Measurements from ENCODE around the gene IRAK2. TPM values are rescaled to one million over a fixed set of nuclear protein-coding genes. Genes with fewer than 3 reads are reported as not detected.

IRAK2 gene
- total and polyA plus RNA-seq, 9 donors = 1.1 to 2.3 (median 1.5) TPM

- DNase-seq = no peak
- no peaks in the 10 kb centered on the region for H3K9me3 ChIP-seq
- peaks cover 1% of the 10 kb centered on the region for H3K4me1 ChIP-seq (ENCODE audit: insufficient read depth)
- no peak overlapping the region for H3K4me3 ChIP-seq
- no peaks in the 10 kb centered on the region for H3K36me3 ChIP-seq
- no peak for TF ChIP-seq POLR2A (IDR thresholded peaks at IDR 0.05)
- no peak for TF ChIP-seq EP300 (IDR thresholded peaks at IDR 0.05)
- TF ChIP-seq CTCF (IDR thresholded peaks at IDR 0.05) = no peak
- H3K27ac ChIP-seq = no peak overlapping the region
- 82 to 90% (median 83%) methylated on average over 25 of the region's 25 CpGs for WGBS, 3 donors
- intact Hi-C loops (cut with DNase I) = no loop called here
- H3K27me3 ChIP-seq = no peaks in the 10 kb centered on the region
Measured at GRCh38 chr3:10136426-10137005, 28.2 kb upstream of the IRAK2 start.

- DNase-seq = no peak
- Histone ChIP-seq H3K27ac (no peak overlapping the region), H3K4me1 (ENCODE audit: insufficient read depth) (peaks cover 1% of the 10 kb centered on the region), H3K9me3 (no peaks in the 10 kb centered on the region), H3K27me3 (no peaks in the 10 kb centered on the region), H3K4me3 (no peak overlapping the region), H3K36me3 (no peaks in the 10 kb centered on the region)
- 81 to 93% (median 85%) methylated on average over 4 of the region's 4 CpGs for WGBS, 3 donors
- TF ChIP-seq EP300 (IDR thresholded peaks at IDR 0.05) (no peak), POLR2A (IDR thresholded peaks at IDR 0.05) (no peak), CTCF (IDR thresholded peaks at IDR 0.05) (no peak)
- intact Hi-C loops (cut with DNase I) = no loop called here
Measured at GRCh38 chr3:10137178-10137577, 27.5 kb upstream of the IRAK2 start.

GRCh38 chr3:10140996-10141546 lies 23.6 kb upstream of the IRAK2 start:
- Histone ChIP-seq H3K4me3 (no peak overlapping the region), H3K27me3 (no peaks in the 10 kb centered on the region), H3K27ac (peak overlapping the region in 1 of 2 donors; percentile 92), H3K4me1 (ENCODE audit: insufficient read depth) (peaks cover 12% of the 10 kb centered on the region), H3K9me3 (no peaks in the 10 kb centered on the region), H3K36me3 (no peaks in the 10 kb centered on the region)
- peak in 1 of 5 donors; percentile 22 for DNase-seq
- 64 to 75% (median 67%) methylated on average over 23 of the region's 23 CpGs for WGBS, 3 donors
- no peak for TF ChIP-seq POLR2A (IDR thresholded peaks at IDR 0.05)
- TF ChIP-seq EP300 (IDR thresholded peaks at IDR 0.05) = no peak
- no peak for TF ChIP-seq CTCF (IDR thresholded peaks at IDR 0.05)
- intact Hi-C loops (cut with DNase I) = no loop called here

GRCh38 chr3:10142707-10143560 lies 21.8 kb upstream of the IRAK2 start:
- Histone ChIP-seq H3K27me3 (no peaks in the 10 kb centered on the region), H3K27ac (no peak overlapping the region), H3K36me3 (no peaks in the 10 kb centered on the region), H3K4me1 (ENCODE audit: insufficient read depth) (peaks cover 12% of the 10 kb centered on the region), H3K9me3 (no peaks in the 10 kb centered on the region), H3K4me3 (peak overlapping the region; percentile 61)
- intact Hi-C loops (cut with DNase I) = no loop called here
- DNase-seq = peak in 2 of 5 donors; percentile 24 to 41
- 62 to 75% (median 62%) methylated on average over 29 of the region's 29 CpGs for WGBS, 3 donors
- TF ChIP-seq POLR2A (IDR thresholded peaks at IDR 0.05) (no peak), CTCF (IDR thresholded peaks at IDR 0.05) (no peak), EP300 (IDR thresholded peaks at IDR 0.05) (no peak)

All from ovary (tissue), 9 donors.